Right lobe of liver (tissue), 6 donors: Measurements from ENCODE around the gene CHMP5. TPM values are rescaled to one million over a fixed set of nuclear protein-coding genes. Genes with fewer than 3 reads are reported as not detected.
A peak's percentile ranks its signal among the peaks of the same experiment; 100 is the strongest.

Source experiments
- ATAC-seq, 4 donors: fragments of 200-7000 bp; cut with Tn5 transposase; one replicate each; pipeline ENCODE4 v1.9.1; 2020; ENCODE audit warnings: mild to moderate bottlenecking in 4 of 4, moderate library complexity in 4 of 4
- DNase-seq, 3 donors: peaks; one replicate each; pipeline ENCODE4 v3.0.0-alpha.2; 2020
- H3K27ac ChIP-seq, 3 donors: fragments of 200-600 bp; one replicate each; pipeline ENCODE4 v1.8.0; 2022
- H3K27me3 ChIP-seq, 2 donors: fragments of 200-600 bp; one replicate each; pipeline ENCODE4 v1.8.0; 2022
- H3K36me3 ChIP-seq, 4 donors: fragments of 200-600 bp; sonication (generic) in 1 of 4; one replicate each; pipeline versions ENCODE4 v1.5.1 to v1.8.0; 2017 to 2022; ENCODE audit warnings: control low read depth in 1 of 4
- H3K4me1 ChIP-seq, 4 donors: fragments of 200-600 bp; sonication (generic) in 1 of 4; one replicate each; pipeline versions ENCODE4 v1.5.1 to v1.8.0; 2017 to 2022; ENCODE audit warnings: control low read depth in 1 of 4
- H3K4me3 ChIP-seq, 3 donors: fragments of 200-600 bp; one replicate each; pipeline ENCODE4 v1.8.0; 2022
- H3K9me3 ChIP-seq, 4 donors: fragments of 200-600 bp; sonication (generic) in 1 of 4; one replicate each; pipeline versions ENCODE4 v1.5.1 to v1.8.0; 2017 to 2022; ENCODE audit warnings: control low read depth in 1 of 4
- CTCF ChIP-seq, 4 donors: fragments of 200-600 bp in 3 of 4; fragments of 450-650 bp in 1 of 4; IDR thresholded peaks; one replicate each; pipeline versions ENCODE4 v1.5.1 to v1.8.0; 2016 to 2022; ENCODE audit warnings: antibody characterized with exemption in 4 of 4, mild to moderate bottlenecking in 2 of 4
- POLR2A ChIP-seq: fragments of 450-650 bp; IDR thresholded peaks from one replicate; pipeline ENCODE4 v1.6.1; 2017; ENCODE audit warnings: antibody characterized with exemption, mild to moderate bottlenecking
- WGBS: methylation state at CpG from one replicate; pipeline ENCODE4 v1.1.6; 2018; ENCODE audit warnings: low coverage, low lambda C conversion rate; ENCODE audit not compliant: insufficient coverage; ENCODE audit errors: missing lambda C conversion rate; 5-methylcytosine and 5-hydroxymethylcytosine counted together
- intact Hi-C, 2 donors: fragments of 100-400 bp; cut with DNase I; formaldehyde crosslinking; loops; one replicate each; pipeline versions ENCODE4 v1.11.2 to v1.14.1; 2022
- total RNA-seq, 6 experiments: library from RNA; depleted of rRNA in 2 of 6; stranded (reverse); fragments of >200 nt in 2 of 6; fragmentation: NEBNext Ultra II Directional in 3 of 6; extraction: Animal tissue kit (Norgen Biotek cat#: 25700) in 3 of 6; gene quantifications; one replicate each; pipeline versions ENCODE4 v1.1.0 to v1.2.4, GENCODE V29; 2016 to 2023
- donor health status: DM: no; HTN: yes; CAD: no.
- donor health status: DM: no; HTN: no; CAD: no.
- donor health status: DM: no; HTN: no; CAD: no.
- donor health status: DM: no; HTN: yes; CAD: no.
- donor health status: DM: no; HTN: yes; CAD: no.

Gene CHMP5
- total RNA-seq, 6 experiments from 2014 or later: 19.7 to 30.3 (median 26.0) TPM

DNA sequence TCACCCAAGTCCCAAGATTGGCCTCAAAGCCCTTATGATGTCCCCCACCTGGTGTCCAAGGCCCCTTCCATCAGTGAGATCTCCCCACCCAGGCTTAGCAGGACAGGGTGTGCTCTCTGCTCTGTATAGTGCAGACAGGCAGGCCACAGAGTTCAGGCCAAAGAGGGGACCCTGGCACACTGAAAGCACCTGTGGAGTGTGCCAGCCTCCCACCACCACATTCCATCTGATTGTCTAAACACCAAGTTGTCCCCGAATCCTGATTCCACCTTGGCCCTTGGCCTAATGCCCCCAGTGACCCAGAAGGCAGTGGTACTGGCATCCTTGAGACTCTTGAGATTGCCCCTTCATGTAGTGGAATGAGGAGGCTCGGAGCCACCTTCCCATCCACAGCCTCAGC lies 19.5 kb upstream of the CHMP5 start:
- Histone ChIP-seq H3K27ac (no peak overlapping the region), H3K9me3 (no peaks in the 10 kb centered on the region), H3K4me3 (no peak overlapping the region), H3K36me3 (no peaks in the 10 kb centered on the region), H3K27me3 (no peaks in the 10 kb centered on the region), H3K4me1 (no peaks in the 10 kb centered on the region)
- no peak for DNase-seq
- TF ChIP-seq CTCF (IDR thresholded peaks at IDR 0.05): no peak
- TF ChIP-seq POLR2A: no peak
- no peak for ATAC-seq
- WGBS: 100% methylated on average over 1 of the region's 2 CpGs
- intact Hi-C loops: no loop called here

DNA sequence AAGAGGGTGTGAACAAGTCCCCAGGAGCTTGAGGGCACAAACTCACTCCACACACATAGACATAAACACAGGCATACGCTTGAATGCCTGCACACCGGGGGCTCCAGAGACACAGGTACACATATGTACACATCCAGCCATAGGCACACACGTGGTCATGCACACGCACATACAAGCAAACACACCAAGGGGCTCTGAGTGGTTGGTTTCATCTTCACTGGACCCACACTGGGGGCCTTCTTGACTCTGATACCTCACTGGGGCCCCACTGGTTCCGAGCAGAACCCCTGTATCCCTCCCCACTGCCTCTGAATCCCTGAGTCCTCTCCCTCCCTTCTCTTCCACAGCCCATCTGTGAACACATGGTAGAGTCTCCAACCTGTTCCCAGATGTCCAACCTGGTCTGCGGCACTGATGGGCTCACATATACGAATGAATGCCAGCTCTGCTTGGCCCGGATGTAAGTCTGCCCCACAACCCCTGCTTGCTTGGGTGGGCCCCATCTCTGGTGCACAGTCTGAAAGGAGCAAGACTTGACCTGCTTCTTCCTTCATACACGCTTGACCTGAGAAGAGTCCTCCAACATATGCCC lies 18.5 kb upstream of the CHMP5 start:
- Histone ChIP-seq H3K9me3 (no peaks in the 10 kb centered on the region), H3K4me3 (no peak overlapping the region), H3K4me1 (no peaks in the 10 kb centered on the region), H3K27ac (no peak overlapping the region), H3K27me3 (no peaks in the 10 kb centered on the region), H3K36me3 (no peaks in the 10 kb centered on the region)
- TF ChIP-seq CTCF (IDR thresholded peaks at IDR 0.05) (no peak), POLR2A (no peak)
- ATAC-seq (no peak), DNase-seq (no peak)
- 82% methylated on average over 3 of the region's 9 CpGs for WGBS
- intact Hi-C loops: no loop called here

- Histone ChIP-seq H3K27ac (no peak overlapping the region), H3K9me3 (no peaks in the 10 kb centered on the region), H3K36me3 (peaks cover 0 to 12% (median 8%) of the 10 kb centered on the region in 4 donors), H3K4me3 (no peak overlapping the region), H3K4me1 (no peaks in the 10 kb centered on the region), H3K27me3 (no peaks in the 10 kb centered on the region)
- DNase-seq (no peak), ATAC-seq (peak in 1 of 4 donors; percentile 19)
- intact Hi-C loops: no loop called here
- WGBS: 80% methylated on average over 1 of the region's 3 CpGs
- TF ChIP-seq CTCF (IDR thresholded peaks at IDR 0.05) (no peak), POLR2A (no peak)
These were observed 16.2 kb upstream of the CHMP5 start for GRCh38 chr9:33248606-33249005.

GRCh38 chr9:33249087-33249658 lies 15.7 kb upstream of the CHMP5 start:
- WGBS: 57% methylated on average over 3 of the region's 6 CpGs
- TF ChIP-seq CTCF (IDR thresholded peaks at IDR 0.05): no peak
- TF ChIP-seq POLR2A: no peak
- DNase-seq (no peak), ATAC-seq (no peak)
- Histone ChIP-seq H3K9me3 (no peaks in the 10 kb centered on the region), H3K27ac (no peak overlapping the region), H3K36me3 (peaks cover 0 to 16% (median 9%) of the 10 kb centered on the region in 4 donors), H3K4me1 (no peaks in the 10 kb centered on the region), H3K27me3 (no peaks in the 10 kb centered on the region), H3K4me3 (no peak overlapping the region)
- intact Hi-C loops: no loop called here
